Lung (tissue), 12 donors: Measurements from ENCODE around the gene GFM2. TPM values are rescaled to one million over a fixed set of nuclear protein-coding genes. Genes with fewer than 3 reads are reported as not detected.

Experiments used
- ATAC-seq: fragments of 200-7000 bp; cut with Tn5 transposase; one replicate; pipeline ENCODE4 v1.9.1; 2020; ENCODE audit warnings: moderate number of reproducible peaks; ENCODE audit not compliant: insufficient read depth, low FRiP score
- DNase-seq, 3 donors: peaks; one replicate each; pipeline ENCODE4 v3.0.0-alpha.2; 2013 to 2017
- H3K27ac ChIP-seq, 2 donors: one replicate each; pipeline ENCODE4 v1.5.1; 2013; ENCODE audit warnings: mild to moderate bottlenecking in 2 of 2, moderate library complexity in 2 of 2, control low read depth in 1 of 2, inconsistent platforms in 1 of 2, low read depth in 1 of 2, low read length in 1 of 2
- H3K27me3 ChIP-seq, 3 donors: one replicate each; pipeline ENCODE4 v1.5.1; 2013; ENCODE audit warnings: low read length in 2 of 3; ENCODE audit not compliant: control insufficient read depth in 3 of 3, insufficient read depth in 3 of 3
- H3K36me3 ChIP-seq, 4 donors: one replicate each; pipeline ENCODE4 v1.5.1; 2013; ENCODE audit warnings: low read length in 4 of 4, mild to moderate bottlenecking in 1 of 4, moderate library complexity in 1 of 4; ENCODE audit not compliant: control insufficient read depth in 4 of 4, insufficient read depth in 4 of 4
- H3K4me1 ChIP-seq, 5 donors: one replicate each; pipeline ENCODE4 v1.5.1; 2013; ENCODE audit warnings: low read length in 5 of 5, mild to moderate bottlenecking in 2 of 5, moderate library complexity in 1 of 5; ENCODE audit not compliant: control insufficient read depth in 5 of 5, insufficient read depth in 5 of 5
- H3K4me3 ChIP-seq: one replicate; pipeline ENCODE4 v1.5.1; 2013; ENCODE audit warnings: mild to moderate bottlenecking, control low read depth, moderate library complexity
- H3K9ac ChIP-seq, 2 donors: one replicate each; pipeline ENCODE4 v1.5.1; 2013; ENCODE audit warnings: low read length in 2 of 2, control low read depth in 1 of 2; ENCODE audit not compliant: insufficient read depth in 1 of 2
- H3K9me3 ChIP-seq, 4 donors: one replicate each; pipeline ENCODE4 v1.5.1; 2013; ENCODE audit warnings: low read length in 3 of 4, mild to moderate bottlenecking in 1 of 4, moderate library complexity in 1 of 4; ENCODE audit not compliant: control insufficient read depth in 4 of 4, insufficient read depth in 3 of 4
- WGBS, 2 donors: extraction: QIAGEN DNeasy Blood & Tissue Kit; methylation state at CpG; one replicate each; pipeline ENCODE4 v1.1.7; 2013; 5-methylcytosine and 5-hydroxymethylcytosine counted together
- polyA plus RNA-seq, 2 donors: library from polyadenylated mRNA; stranded (reverse); fragments of 200-250 nt; gene quantifications; one replicate each; pipeline ENCODE4 v1.2.1, GENCODE V29; 2013
- total RNA-seq, 2 donors: library from RNA; depleted of rRNA in 1 of 2; stranded (reverse); fragments of >200 nt in 1 of 2; gene quantifications; one replicate each; pipeline ENCODE4 v1.2.1, GENCODE V29; 2014 to 2021
- TF ChIP-seq, protein P1 (sequence below): IDR thresholded peaks from 2 replicates; pipeline ENCODE4 v1.5.1; 2012; ENCODE audit warnings: mild to moderate bottlenecking; ENCODE audit errors: control extremely low read depth, extremely low read depth
- donor health status: control.
- donor health status: control.
- donor health status: Bipolar disorder and iron deficiency.
- donor health status: healthy.
- donor health status: DM: yes; HTN: yes; CAD: no.

Gene GFM2
- total and polyA plus RNA-seq, 4 donors: 13.0 to 45.7 (median 21.5) TPM

DNA sequence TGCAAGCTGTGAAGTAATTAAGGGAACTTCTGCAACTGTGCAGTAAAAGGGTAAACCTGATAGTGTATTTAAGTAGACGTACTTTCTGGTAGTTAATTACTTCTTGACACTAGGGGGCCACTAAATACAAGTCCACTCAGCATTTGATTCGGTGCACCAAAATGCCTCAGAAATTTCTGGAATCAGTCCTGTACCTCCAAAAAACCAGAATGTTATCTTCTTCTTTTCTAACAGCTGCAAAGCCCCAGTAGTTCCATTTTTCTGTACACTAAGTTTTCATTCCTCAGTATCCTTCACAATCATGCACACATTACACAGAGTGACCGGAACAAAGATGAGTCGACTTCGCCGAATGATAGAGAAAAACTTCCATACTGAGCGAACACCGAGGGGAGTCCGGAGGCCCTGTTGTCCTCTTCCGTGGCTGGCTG is 484 bp downstream of the GFM2 start:
- peaks cover 2 to 15% (median 9%) of the 10 kb centered on the region in 4 donors for H3K36me3 ChIP-seq
- H3K4me1 ChIP-seq: peaks cover 4 to 20% (median 7%) of the 10 kb centered on the region in 5 donors
- peak overlapping the region; percentile 95 for H3K4me3 ChIP-seq
- peak overlapping the region; percentile 38 to 77 for H3K27ac ChIP-seq
- H3K27me3 ChIP-seq: no peaks in the 10 kb centered on the region
- TF ChIP-seq, protein P1, sequence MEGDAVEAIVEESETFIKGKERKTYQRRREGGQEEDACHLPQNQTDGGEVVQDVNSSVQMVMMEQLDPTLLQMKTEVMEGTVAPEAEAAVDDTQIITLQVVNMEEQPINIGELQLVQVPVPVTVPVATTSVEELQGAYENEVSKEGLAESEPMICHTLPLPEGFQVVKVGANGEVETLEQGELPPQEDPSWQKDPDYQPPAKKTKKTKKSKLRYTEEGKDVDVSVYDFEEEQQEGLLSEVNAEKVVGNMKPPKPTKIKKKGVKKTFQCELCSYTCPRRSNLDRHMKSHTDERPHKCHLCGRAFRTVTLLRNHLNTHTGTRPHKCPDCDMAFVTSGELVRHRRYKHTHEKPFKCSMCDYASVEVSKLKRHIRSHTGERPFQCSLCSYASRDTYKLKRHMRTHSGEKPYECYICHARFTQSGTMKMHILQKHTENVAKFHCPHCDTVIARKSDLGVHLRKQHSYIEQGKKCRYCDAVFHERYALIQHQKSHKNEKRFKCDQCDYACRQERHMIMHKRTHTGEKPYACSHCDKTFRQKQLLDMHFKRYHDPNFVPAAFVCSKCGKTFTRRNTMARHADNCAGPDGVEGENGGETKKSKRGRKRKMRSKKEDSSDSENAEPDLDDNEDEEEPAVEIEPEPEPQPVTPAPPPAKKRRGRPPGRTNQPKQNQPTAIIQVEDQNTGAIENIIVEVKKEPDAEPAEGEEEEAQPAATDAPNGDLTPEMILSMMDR: peak; percentile 23
- H3K9me3 ChIP-seq: no peaks in the 10 kb centered on the region
- WGBS, 2 donors: 1% methylated on average over 10 of the region's 10 CpGs
- DNase-seq (peak in 2 of 3 donors; percentile 51 to 72), ATAC-seq (peak; percentile 55)
- peak overlapping the region; percentile 81 to 86 for H3K9ac ChIP-seq

DNA sequence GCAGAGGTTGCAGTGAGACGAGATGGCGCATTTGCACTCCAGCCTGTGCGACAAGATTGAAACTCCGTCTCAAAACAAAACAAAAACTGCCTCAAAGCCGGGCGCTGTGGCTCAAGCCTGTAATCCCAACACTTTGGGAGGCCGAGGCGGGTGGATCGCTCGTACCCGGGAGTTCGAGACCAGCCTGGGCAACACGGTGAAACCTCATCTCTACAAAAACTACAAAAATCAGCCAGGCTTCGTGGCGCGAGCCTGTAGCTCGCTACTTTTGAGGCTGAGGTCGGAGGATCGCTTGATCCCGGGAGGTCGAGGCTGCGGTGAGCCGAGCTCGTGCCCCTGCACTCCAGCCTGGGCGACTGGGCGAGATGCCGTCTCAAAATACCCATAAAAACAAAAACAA is 988 bp downstream of the GFM2 start:
- H3K9ac ChIP-seq: peak overlapping the region; percentile 81 to 86
- no peak for DNase-seq
- H3K4me1 ChIP-seq: peaks cover 4 to 20% (median 7%) of the 10 kb centered on the region in 5 donors
- TF ChIP-seq, protein P1: no peak
- H3K27ac ChIP-seq: no peak overlapping the region
- no peaks in the 10 kb centered on the region for H3K9me3 ChIP-seq
- H3K36me3 ChIP-seq: peaks cover 2 to 15% (median 6%) of the 10 kb centered on the region in 4 donors
- no peaks in the 10 kb centered on the region for H3K27me3 ChIP-seq
- 71 to 79% methylated on average over 27 of the region's 27 CpGs for WGBS, 2 donors
- no peak overlapping the region for H3K4me3 ChIP-seq
- no peak for ATAC-seq

DNA sequence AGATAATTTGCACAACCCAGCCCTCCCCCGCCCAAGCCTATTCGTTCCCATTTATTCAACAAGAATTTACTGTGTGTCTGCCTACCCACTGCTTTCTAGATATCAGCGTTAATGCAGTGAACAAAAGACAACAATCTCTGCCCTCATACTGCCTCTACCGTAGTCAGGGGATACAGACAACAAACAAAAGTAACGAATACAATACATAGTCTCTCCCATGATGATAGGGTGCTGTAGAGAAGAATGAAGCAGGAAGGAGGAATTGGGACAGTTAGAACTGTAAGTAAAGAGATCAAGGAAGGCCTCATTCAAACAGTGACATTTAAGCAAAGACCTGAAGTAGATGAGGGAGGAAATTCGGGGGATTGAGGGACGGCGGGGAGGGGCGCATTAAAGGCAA is 1.7 kb downstream of the GFM2 start:
- H3K4me1 ChIP-seq: peaks cover 4 to 20% (median 7%) of the 10 kb centered on the region in 5 donors
- DNase-seq: peak in 1 of 3 donors; percentile 3
- no peak for ATAC-seq
- H3K9me3 ChIP-seq: no peaks in the 10 kb centered on the region
- WGBS, 2 donors: 78 to 81% methylated on average over 9 of the region's 9 CpGs
- no peak overlapping the region for H3K9ac ChIP-seq
- H3K4me3 ChIP-seq: no peak overlapping the region
- no peak overlapping the region for H3K27ac ChIP-seq
- H3K27me3 ChIP-seq: no peaks in the 10 kb centered on the region
- peaks cover 2 to 16% (median 6%) of the 10 kb centered on the region in 4 donors for H3K36me3 ChIP-seq
- TF ChIP-seq, protein P1: no peak

DNA sequence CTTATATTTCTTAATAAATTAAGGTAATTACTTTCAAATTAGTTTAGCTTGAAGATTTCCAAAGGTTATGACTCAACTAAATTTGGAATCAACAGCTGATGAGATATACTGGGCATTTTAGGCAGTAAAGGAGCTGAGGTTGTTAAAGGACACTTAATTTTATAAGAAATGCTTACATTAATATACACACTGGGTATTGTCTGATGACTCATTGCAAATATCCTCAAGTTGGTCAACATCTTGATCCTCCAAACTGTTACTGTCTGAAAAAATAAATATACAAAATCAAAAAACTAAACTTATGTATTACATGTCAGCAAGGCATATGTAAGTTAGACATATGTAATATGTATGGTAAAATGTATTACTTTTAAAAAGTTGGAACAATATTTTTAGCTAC is 3.4 kb downstream of the GFM2 start:
- Histone ChIP-seq H3K27me3 (no peaks in the 10 kb centered on the region), H3K4me3 (no peak overlapping the region), H3K27ac (no peak overlapping the region), H3K4me1 (peaks cover 4 to 20% (median 7%) of the 10 kb centered on the region in 5 donors), H3K9me3 (no peaks in the 10 kb centered on the region), H3K9ac (no peak overlapping the region), H3K36me3 (peaks cover 2 to 13% (median 5%) of the 10 kb centered on the region in 4 donors)
- ATAC-seq (no peak), DNase-seq (no peak)
- TF ChIP-seq, protein P1: no peak
